Breast epithelium (tissue), 3 donors: ENCODE measurements around the gene PLK5.
"Not testable (repeated sequence)": the region's sequence is repeated elsewhere in the genome, so short reads cannot be mapped to it uniquely, and the experiment has no call there.

Experiments used
- CTCF ChIP-seq, 3 donors: fragments of 450-650 bp; IDR thresholded peaks; one replicate each; pipeline ENCODE4 v1.5.1; 2016 to 2017; ENCODE audit warnings: antibody characterized with exemption in 3 of 3, mild to moderate bottlenecking in 3 of 3, moderate library complexity in 3 of 3
- POLR2A ChIP-seq: fragments of 450-650 bp; IDR thresholded peaks from one replicate; pipeline ENCODE4 v1.6.1; 2016; ENCODE audit warnings: antibody characterized with exemption, mild to moderate bottlenecking, moderate library complexity
- POLR2AphosphoS5 ChIP-seq, 3 donors: sonication (generic); formaldehyde crosslinking; IDR thresholded peaks; one replicate each; pipeline ENCODE4 v1.6.1; 2017; ENCODE audit warnings: antibody characterized with exemption in 3 of 3

GRCh38 chr19:1535699-1536098 lies 11.8 kb downstream of the PLK5 start:
- TF ChIP-seq CTCF (IDR thresholded peaks at IDR 0.05); POLR2AphosphoS5 (IDR thresholded peaks at IDR 0.05); POLR2A: not testable (repeated sequence)
